Spleen (tissue), 7 donors: ENCODE results near the gene CAPG.

Source experiments
- POLR2A ChIP-seq, 3 donors: fragments of 450-650 bp; IDR thresholded peaks; one replicate each; pipeline ENCODE4 v1.5.1; 2017; ENCODE audit warnings: antibody characterized with exemption in 3 of 3, mild to moderate bottlenecking in 1 of 3
- POLR2AphosphoS5 ChIP-seq, 3 donors: sonication (generic); formaldehyde crosslinking; IDR thresholded peaks; one replicate each; pipeline ENCODE4 v1.5.1; 2017; ENCODE audit warnings: antibody characterized with exemption in 3 of 3
- TF ChIP-seq, protein P1 (sequence below), 11 experiments: fragments of 200-600 bp in 7 of 11; fragments of 450-650 bp in 4 of 11; sonication (generic) in 4 of 11; IDR thresholded peaks in 8 of 11; conservative IDR thresholded peaks in 3 of 11; 1 replicate in 7 of 11; 2 replicates in 4 of 11; pipeline versions ENCODE4 v1.4.0 to v1.8.0; 2016 to 2021; ENCODE audit warnings: antibody characterized with exemption in 11 of 11, inconsistent platforms in 4 of 11, mild to moderate bottlenecking in 1 of 11
- donor health status: DM: no; HTN: no; CAD: no; lungs with moderate emphysema.
- donor health status: DM: no; HTN: no; CAD: no.
- donor health status: DM: no; HTN: no; CAD: no.

DNA sequence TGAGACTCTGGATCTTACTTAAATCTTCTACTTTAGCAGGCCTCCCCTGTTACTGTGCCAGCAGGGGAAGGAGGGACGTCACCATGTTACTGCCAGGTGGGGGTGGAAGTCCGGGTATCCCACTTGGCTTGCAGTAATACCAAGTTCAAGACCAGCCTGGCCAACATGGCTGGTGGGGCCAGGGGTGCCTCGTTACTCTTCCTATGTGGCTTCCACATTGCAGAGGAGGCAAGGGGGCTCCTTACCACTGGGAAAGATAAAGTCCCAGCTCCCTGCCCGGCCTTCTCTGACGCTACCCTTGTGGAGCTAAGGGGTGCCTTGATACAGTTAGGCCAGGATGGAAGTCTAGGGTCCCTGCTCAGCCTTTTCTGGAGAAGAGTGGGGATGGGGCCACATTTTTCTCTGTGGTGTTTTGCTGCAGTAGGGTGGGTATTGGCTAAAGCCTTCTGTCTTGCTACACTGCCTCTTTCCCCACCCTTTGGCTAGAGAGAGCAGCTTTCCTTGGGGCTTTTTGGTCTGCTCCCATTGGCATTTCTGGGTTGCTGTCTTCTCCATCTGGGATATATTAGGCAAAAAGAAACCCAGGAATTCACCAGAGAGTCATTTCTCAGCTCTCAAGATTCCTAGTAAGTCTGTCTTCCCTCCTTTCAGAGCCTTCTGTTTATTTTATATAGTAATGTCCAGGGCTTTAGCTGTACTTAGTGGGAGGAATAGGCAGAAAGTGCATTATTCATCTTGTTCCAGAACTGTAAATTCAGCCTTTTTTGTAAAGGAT is 33.7 kb downstream of the CAPG start:
- TF ChIP-seq POLR2A (IDR thresholded peaks at IDR 0.05): no peak
- no peak for TF ChIP-seq POLR2AphosphoS5 (IDR thresholded peaks at IDR 0.05)
- TF ChIP-seq, protein P1, sequence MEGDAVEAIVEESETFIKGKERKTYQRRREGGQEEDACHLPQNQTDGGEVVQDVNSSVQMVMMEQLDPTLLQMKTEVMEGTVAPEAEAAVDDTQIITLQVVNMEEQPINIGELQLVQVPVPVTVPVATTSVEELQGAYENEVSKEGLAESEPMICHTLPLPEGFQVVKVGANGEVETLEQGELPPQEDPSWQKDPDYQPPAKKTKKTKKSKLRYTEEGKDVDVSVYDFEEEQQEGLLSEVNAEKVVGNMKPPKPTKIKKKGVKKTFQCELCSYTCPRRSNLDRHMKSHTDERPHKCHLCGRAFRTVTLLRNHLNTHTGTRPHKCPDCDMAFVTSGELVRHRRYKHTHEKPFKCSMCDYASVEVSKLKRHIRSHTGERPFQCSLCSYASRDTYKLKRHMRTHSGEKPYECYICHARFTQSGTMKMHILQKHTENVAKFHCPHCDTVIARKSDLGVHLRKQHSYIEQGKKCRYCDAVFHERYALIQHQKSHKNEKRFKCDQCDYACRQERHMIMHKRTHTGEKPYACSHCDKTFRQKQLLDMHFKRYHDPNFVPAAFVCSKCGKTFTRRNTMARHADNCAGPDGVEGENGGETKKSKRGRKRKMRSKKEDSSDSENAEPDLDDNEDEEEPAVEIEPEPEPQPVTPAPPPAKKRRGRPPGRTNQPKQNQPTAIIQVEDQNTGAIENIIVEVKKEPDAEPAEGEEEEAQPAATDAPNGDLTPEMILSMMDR (IDR thresholded peaks at IDR 0.05 in 8 of 11, conservative IDR thresholded peaks at IDR 0.05 in 3 of 11): no peak
